ENCODE measurements around the gene SLMAP.

GRCh38 chr3:57956119-57956832 lies 200.2 kb downstream of the SLMAP start:
- TF ChIP-seq, protein P1, sequence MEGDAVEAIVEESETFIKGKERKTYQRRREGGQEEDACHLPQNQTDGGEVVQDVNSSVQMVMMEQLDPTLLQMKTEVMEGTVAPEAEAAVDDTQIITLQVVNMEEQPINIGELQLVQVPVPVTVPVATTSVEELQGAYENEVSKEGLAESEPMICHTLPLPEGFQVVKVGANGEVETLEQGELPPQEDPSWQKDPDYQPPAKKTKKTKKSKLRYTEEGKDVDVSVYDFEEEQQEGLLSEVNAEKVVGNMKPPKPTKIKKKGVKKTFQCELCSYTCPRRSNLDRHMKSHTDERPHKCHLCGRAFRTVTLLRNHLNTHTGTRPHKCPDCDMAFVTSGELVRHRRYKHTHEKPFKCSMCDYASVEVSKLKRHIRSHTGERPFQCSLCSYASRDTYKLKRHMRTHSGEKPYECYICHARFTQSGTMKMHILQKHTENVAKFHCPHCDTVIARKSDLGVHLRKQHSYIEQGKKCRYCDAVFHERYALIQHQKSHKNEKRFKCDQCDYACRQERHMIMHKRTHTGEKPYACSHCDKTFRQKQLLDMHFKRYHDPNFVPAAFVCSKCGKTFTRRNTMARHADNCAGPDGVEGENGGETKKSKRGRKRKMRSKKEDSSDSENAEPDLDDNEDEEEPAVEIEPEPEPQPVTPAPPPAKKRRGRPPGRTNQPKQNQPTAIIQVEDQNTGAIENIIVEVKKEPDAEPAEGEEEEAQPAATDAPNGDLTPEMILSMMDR (IDR thresholded peaks at IDR 0.05) = no peak
- TF ChIP-seq POLR2A (IDR thresholded peaks at IDR 0.05) = no peak

All from lower leg skin (tissue), 3 donors.